GM21367 (cell line): Measurements from ENCODE around the gene INKA1.

Experiments used
- ATAC-seq: cut with Tn5 transposase; IDR thresholded peaks from one replicate; pipeline ENCODE4 v1.9.1; 2021; ENCODE audit not compliant: unreplicated experiment

The INKA1 gene

DNA sequence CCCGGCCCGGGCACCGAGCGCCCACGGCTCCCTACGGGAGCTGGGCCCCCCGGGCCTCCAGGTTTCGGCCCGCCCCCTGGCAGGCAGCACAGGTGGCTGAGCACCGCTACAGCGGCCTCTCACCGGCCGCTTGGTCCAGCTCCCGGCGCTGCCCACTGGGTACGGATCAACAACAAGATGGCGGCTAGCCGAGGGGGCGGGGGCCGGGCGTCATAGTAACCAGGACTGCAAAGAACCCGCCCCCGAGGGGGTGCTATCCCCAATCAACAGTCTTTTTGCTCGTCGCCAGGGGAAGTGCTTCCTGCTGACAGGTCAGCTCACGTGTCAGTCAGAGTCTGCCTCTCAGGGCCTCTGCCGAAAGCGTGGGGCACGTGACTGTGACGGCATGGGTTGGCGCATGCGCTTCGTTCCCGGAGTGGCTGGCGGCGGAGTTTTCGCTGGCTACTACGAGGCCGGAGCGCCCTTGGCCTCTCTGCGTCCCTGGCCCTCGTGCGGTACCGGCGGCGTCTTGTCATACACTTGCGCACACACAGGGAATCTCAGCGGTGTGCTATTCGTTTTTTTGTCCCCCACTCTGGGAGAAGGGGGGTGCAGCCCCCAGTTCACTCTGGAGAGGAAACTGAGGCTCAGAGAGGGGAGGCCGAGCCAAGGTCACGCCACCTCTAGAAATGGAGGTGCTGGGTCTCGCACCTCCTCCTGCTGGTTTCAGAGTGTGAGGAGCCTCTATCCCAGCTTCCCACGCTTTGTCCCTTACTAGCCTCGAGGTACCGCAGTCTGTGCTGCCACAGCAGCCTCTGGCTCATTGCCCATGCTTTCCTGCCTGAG, 16.5 kb upstream of the INKA1 start, which contains the start of gene IP6K1:
Gene IP6K1 (minus strand): TSS at position 186 of the 825 bp plus-strand sequence. CDS start 38,502 bp downstream, outside the sequence.
- peak; percentile 96 for ATAC-seq

- ATAC-seq = no peak
Measured at GRCh38 chr3:49787182-49787464, 15.9 kb upstream of the INKA1 start.

DNA sequence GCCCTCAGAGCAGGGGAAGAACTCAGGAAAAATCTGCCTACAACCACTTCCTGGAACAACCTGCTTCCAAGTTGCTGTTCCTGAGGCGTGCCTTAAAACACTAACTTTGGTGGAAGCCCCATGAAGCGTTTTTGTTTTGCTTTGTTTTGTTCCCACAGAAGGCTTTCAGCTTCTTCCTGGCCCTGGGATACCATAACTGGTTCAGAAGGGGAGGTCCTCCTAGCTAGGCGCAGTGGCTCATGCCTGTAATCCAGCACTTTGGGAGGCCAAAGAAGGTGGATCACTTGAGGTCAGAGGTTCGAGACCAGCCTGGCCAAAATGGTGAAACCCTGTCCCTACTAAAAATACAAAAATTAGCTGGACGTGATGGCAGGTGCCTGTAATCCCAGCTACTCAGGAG, 15.5 kb upstream of the INKA1 start:
- ATAC-seq = no peak

GRCh38 chr3:49788056-49788455, 15.0 kb upstream of the INKA1 start:
- no peak for ATAC-seq

DNA sequence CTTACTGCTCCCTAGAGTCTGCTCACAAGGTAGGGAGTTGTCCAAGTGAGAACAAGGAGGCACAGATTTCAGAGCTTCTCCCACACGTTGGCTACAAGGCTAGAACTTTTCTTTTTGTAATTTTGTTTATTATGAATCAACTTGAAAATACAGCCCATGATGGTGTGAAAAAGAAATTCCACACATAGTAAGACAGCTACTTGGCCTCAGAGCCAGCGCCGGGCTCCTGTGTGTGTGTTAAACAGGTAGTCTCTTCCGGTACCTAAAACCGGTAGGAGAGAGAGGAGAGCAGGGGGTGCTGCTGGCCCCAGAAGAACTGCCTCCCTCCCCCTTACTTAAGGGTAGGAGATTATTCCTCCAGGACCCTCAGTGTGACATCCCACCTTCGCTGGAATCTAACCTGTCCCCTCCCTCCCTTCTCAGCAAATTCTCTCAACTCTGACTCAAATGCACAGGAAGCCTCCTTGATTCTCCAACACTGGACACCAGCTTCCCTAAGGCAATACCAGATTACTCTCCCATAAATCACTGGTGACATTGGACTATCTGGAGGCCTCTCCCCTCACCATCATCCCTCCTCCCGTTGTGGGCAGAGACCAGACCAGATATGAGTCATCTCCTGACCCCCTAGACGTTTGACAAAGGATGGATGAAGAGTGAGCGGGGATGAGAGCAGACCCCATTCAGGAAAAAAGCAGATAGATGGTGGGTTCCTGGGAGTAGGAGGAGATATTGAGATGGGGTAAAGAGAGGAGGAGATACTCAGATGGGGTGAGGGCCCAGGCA, 12.2 kb upstream of the INKA1 start:
- no peak for ATAC-seq

- no peak for ATAC-seq
Measured at GRCh38 chr3:49791571-49791970, 11.5 kb upstream of the INKA1 start.

GRCh38 chr3:49792371-49793150, 10.5 kb upstream of the INKA1 start:
- ATAC-seq = no peak

DNA sequence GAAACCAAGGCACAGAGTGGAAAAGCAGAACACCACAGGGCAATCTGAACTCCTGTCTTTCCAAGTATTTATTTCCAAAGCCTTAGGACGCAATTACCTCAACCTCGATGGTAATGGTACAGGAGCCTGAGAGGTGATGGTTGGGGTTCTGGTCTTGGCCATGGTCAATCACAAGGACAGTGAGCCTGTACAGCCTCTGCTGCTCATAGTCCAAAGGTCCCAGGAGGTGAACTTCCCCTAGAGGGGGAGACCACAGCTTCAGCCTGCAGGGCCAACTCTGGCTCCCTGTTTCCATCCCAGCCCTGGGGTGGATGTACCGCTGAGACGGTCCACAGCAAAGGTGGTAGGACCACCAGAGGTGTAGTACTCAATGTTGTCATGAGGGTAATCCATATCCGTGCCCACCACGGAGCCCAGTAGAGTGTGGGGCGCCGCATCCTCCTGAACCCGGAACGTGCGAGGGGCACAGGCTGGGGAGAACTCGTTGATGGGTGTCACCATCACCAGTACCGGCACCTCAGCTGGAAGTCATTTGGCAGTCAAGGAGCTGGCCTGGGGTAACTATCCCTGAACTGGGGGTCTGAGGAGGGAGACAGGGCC, 9.5 kb upstream of the INKA1 start:
- ATAC-seq = no peak

DNA sequence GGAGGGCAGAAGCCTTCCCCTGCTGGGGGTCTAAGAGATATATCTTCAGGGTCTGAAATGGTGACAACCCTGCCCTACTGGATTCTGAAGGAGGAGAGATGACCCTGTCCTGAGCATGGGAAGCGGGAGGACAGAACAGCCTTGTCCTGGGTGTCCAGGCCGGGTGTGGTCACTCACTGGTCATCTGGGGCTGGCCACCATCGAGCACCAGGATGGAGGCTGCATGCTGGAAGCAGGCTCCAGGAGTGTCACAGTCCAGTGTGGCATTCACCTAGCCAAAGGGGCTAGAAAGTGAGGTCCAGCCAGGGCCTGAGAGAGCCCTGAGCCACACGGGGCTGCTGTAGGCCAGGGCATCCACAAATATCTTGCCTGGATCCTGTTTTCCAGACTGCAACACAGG, 8.6 kb upstream of the INKA1 start:
- ATAC-seq = no peak

DNA sequence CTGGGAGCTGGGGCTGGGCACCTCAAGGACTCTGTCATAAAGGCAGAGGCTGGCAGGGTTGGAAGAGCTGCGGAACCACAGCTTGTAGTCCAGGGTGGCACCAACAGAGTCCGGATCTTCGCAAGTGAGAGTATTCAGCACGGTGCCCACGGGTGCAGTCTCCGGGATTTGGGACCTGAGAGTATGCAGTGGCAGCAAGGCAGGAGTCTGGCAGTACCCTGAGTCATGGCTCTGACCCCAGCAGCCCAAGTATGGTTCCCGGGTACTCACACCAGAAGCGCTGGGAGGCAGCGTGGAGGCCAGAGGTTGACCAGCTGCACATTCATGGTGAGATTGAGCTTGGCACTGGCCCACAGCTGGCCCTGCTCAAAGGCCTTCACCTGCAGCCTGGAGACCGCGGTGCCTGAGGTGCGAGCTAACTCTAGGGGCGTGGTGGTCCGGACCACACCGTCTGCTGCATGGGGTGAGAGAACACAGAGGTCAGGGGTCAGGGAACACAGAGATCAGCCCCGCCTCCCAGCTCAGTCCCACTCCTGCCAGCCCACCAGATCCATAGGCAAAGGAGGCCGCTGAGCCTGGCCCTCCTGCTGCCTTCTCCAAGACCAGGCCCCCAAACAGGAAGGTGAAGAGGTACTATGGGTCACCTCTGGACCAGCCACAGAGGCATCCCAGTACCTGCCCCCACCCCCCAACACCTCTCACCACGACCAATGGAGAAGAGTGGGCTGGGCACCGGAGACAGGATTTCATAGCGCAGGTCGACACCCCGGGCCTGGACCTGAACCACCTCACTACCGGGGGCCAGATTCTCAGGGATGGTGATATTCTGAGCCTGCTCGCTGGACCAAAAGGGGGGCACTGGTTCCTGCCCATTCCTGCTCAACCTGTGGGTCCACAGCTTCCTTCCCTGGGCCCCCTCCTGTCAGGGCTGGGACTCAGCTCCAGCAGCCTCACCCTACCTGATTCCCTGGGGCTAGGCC, 7.8 kb upstream of the INKA1 start:
- no peak for ATAC-seq

DNA sequence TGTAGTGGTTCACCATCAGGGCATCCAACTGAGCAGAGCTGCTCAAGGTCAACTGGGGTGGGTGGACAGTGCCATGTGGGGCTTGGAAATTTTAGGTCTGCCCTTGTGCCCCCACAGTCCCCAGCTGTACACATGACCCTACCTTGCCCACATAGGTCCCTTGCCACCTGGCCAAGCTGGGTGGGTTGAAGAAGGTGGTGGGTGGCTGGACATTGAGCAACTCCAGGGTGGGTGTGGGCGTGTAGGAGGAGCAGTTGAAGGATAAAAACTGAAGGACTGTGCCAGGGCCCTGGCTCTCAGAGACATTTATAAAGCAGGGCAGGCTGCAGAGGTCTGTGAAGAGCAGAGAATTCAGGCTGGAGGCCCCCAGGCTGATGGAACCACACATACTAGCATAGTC, 4.0 kb upstream of the INKA1 start:
- ATAC-seq = no peak

GRCh38 chr3:49799761-49800160, 3.3 kb upstream of the INKA1 start, which contains the start of gene CDHR4:
Gene CDHR4, minus strand, starts transcription at chr3:49799873. Its CDS starts 61 bp downstream, at chr3:49799812.
- ATAC-seq = no peak

- no peak for ATAC-seq
Measured at GRCh38 chr3:49801160-49801559, 1.9 kb upstream of the INKA1 start.

DNA sequence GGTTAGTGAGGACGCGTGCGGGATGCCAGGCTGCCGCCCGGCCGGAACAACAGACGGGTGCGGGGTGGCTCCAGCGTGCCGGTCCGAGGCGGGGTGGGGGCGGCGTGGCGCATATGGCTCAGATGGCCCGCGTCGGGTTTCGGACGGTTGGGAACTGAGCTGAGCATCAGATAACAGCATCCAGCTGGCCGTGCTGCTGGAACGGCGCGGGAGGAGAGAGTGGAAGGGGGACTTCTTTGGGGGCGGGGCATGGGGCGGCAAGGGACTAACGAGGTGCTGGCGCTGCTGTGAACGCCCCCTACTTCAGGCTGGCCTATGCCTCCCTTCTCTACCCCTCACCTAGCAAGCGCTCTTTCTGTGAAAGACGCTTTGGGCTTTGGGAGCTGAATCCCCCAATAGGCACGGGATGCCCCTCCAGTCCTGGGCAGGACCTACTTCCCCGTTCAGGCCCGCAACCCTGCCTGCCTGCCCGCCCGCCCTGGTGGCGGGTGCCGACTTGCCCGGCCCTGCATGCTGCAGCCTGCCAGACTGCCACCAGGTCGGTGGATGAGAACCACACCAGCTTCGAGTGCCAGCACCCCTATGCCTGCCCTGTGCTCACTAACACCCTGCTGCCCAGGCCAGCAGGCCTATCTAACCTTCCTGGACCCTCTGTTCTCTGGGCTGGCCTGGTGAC, 542 bp downstream of the INKA1 start:
- ATAC-seq = no peak

DNA sequence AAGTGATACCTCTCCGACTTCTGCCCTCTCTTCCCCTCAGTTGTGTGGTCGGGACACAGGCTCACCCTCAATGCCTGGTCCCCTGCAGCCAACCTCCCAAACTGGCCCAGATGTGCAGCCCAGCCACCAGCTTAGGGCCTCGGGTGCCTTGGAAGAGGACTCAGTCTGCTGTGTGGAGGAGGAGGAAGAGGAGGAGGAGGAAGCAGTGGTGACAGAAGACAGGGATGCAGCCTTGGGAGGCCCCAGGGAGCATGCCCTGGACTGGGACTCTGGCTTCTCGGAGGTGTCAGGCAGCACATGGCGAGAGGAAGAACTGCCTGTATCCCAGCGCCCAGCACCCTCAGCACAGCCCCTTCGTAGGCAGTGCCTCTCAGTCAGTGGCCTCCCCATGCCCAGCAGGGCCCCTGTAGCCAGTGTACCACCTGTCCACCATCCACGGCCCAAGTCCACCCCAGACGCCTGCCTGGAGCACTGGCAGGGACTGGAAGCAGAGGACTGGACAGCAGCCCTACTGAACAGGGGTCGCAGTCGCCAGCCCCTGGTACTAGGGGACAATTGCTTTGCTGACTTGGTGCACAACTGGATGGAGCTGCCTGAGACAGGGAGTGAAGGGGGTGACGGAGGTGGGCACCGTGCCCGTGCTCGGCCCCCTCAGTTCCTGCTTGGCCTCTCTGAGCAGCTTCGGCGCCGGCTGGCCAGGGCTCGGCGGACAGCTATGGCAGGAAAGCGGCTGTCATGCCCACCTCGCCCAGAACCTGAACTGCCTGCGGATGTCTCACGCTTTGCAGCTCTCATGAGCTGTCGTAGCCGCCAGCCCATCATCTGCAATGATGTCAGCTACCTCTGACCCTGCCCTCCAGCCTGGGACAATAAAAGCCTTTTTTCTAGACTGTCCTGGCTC, 1.3 kb downstream of the INKA1 start:
- ATAC-seq = no peak

- no peak for ATAC-seq
Measured at GRCh38 chr3:49805367-49805782, 2.3 kb downstream of the INKA1 start.

- no peak for ATAC-seq
Measured at GRCh38 chr3:49805897-49806701, 3.0 kb downstream of the INKA1 start.

DNA sequence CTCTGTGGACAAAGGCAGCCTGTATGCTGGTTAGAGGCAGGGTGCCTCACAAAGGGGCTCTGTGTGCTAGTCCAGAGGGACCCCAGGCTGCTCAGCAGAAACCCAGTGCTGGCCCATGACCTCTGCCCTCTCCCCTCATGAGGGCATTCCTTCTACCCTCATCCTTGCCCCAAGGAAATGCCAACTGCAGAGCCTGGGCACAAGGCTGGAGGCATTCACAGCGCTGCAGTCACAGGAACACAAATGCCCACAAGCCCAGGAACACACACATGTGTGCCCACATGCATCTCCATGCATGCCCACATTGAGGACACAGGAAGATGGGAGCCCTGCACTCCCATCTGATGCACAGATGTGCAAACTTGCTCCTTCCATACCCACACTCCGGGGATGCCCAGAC, 3.8 kb downstream of the INKA1 start:
- ATAC-seq = no peak
